CD4-positive, alpha-beta T cell treated with Interleukin-4 for 4 hours (primary cell): ENCODE data around the gene OR10G8.

ENCODE experiments used
- DNase-seq: peaks from one replicate; pipeline ENCODE4 v3.0.0-alpha.2; 2020

The OR10G8 gene

GRCh38 chr11:124079631-124080326 lies 53.2 kb downstream of the OR10G8 start:
- no peak for DNase-seq
